Esophagus muscularis mucosa (tissue), 3 donors: Measurements from ENCODE around the gene NUMA1.

ENCODE experiments used
- POLR2A ChIP-seq: fragments of 450-650 bp; IDR thresholded peaks from one replicate; pipeline ENCODE4 v1.6.1; 2017; ENCODE audit warnings: antibody characterized with exemption, moderate library complexity, mild to moderate bottlenecking, low read depth
- POLR2AphosphoS5 ChIP-seq, 2 donors: sonication (generic); formaldehyde crosslinking; IDR thresholded peaks; one replicate each; pipeline ENCODE4 v1.6.1; 2017; ENCODE audit warnings: antibody characterized with exemption in 2 of 2
- TF ChIP-seq, protein P1 (sequence below), 3 experiments: fragments of 200-600 bp in 2 of 3; fragments of 450-650 bp in 1 of 3; sonication (generic) in 2 of 3; IDR thresholded peaks; one replicate each; pipeline ENCODE4 v1.5.1; 2017 to 2019; ENCODE audit warnings: antibody characterized with exemption in 3 of 3, mild to moderate bottlenecking in 2 of 3, moderate library complexity in 1 of 3

DNA sequence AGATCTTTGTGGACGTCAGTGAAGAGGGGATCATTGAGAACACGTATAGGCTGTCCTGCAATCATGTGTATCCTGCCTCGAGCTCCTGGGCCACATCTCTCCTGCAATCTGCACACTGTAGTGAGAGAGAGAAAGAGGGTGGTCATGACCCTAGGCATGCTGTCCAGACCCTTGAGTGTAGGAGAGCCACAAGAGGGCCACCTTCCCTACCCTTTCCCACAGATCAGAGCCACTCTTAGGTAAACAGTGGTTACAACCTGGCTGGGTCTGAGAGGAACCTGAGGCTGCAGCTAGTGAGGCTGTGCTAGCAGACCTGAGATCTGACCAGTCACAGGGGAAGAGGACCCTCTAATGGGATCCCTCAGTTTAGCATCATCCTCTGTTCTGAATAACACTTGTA lies 85.6 kb downstream of the NUMA1 start:
- TF ChIP-seq, protein P1, sequence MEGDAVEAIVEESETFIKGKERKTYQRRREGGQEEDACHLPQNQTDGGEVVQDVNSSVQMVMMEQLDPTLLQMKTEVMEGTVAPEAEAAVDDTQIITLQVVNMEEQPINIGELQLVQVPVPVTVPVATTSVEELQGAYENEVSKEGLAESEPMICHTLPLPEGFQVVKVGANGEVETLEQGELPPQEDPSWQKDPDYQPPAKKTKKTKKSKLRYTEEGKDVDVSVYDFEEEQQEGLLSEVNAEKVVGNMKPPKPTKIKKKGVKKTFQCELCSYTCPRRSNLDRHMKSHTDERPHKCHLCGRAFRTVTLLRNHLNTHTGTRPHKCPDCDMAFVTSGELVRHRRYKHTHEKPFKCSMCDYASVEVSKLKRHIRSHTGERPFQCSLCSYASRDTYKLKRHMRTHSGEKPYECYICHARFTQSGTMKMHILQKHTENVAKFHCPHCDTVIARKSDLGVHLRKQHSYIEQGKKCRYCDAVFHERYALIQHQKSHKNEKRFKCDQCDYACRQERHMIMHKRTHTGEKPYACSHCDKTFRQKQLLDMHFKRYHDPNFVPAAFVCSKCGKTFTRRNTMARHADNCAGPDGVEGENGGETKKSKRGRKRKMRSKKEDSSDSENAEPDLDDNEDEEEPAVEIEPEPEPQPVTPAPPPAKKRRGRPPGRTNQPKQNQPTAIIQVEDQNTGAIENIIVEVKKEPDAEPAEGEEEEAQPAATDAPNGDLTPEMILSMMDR (IDR thresholded peaks at IDR 0.05), result no peak
- no peak for TF ChIP-seq POLR2A
- no peak for TF ChIP-seq POLR2AphosphoS5 (IDR thresholded peaks at IDR 0.05)
